ENCODE measurements around the gene FMC1. TPM values are rescaled to one million over a fixed set of nuclear protein-coding genes. Genes with fewer than 3 reads are reported as not detected.
"Not testable (repeated sequence)": the region's sequence is repeated elsewhere in the genome, so short reads cannot be mapped to it uniquely, and the experiment has no call there.

FMC1 gene
- 8.1 and 13.1 TPM in 2 replicates for total RNA-seq (2014; rRNA removed; shearing (Covaris generic))
- polyA plus RNA-seq (2015; cell fraction: cytosol; rRNA removed), result 16.3 and 17.0 TPM in 2 replicates
- polyA plus RNA-seq (2015; cell fraction: nucleus; rRNA removed), result 9.9 and 17.0 TPM in 2 replicates

- peak; percentile 88 for DNase-seq (ENCODE audit: low read depth)
Observed at GRCh38 chr7:139341058-139341775, at the start of gene FMC1. TSS of gene FMC1 (plus strand) at chr7:139341337. CDS start at chr7:139341385, 48 bp downstream.

DNA sequence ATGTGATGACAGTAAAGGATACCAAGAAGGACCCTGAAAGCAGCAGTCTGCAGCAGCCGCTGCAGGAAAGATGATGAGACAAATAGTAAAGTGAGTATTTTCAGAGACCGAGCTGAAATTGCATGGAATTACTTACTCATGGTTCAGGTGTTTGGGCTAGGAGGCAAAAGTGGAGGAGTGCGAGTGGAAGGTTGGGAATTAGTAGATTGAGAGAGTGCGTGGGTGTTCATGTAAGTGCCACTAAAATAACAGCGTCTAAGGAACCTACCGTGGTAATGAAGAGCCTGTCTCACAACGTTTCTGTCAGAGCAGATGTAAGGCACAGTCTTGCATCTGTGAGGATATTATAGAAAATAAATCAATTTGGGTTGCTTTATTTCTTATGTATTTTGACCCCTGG is 48.3 kb upstream of the FMC1 start:
- DNase-seq (ENCODE audit: low read depth), result no peak

DNA sequence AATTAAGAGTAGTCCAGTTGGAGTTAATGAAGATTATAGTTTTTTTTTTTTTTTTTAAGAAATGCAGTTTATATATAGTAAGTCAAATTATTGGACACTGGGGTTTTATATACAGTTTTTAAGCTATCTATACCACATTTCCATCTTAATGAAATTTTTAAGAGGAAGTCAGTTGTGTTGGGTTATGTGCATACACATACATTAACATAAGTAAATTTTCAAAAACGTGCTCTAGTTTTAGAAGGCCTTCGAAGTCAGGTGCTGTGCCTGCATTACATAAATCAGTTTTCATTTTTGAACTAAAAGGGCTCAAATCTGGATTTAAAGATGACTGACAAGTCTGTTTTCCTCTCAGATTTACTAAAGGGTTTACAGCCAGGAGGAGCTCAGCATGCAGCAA is 47.6 kb upstream of the FMC1 start:
- no peak for DNase-seq (ENCODE audit: low read depth)

DNA sequence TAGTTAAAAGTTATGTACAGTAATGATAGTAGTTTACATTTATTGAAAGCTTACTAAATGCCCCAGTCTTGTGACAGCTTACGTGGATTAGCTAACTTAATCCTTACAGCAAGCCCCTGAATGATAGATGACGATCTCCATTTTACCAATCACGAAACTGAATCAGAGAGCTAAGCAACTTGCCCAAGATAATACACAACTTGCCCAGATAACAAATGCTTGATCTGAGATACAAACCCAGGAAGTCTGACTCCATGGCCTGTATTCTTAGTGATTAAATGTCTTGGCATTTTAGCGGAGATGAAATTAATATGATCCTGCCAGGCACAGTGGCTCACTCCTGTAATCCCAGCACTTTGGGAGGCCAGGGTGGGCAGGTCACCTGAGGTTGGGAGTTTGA is 46.9 kb upstream of the FMC1 start:
- DNase-seq (ENCODE audit: low read depth), result no peak

- DNase-seq (ENCODE audit: low read depth), result no peak
Observed at GRCh38 chr7:139294951-139295575, 46.1 kb upstream of the FMC1 start.

DNA sequence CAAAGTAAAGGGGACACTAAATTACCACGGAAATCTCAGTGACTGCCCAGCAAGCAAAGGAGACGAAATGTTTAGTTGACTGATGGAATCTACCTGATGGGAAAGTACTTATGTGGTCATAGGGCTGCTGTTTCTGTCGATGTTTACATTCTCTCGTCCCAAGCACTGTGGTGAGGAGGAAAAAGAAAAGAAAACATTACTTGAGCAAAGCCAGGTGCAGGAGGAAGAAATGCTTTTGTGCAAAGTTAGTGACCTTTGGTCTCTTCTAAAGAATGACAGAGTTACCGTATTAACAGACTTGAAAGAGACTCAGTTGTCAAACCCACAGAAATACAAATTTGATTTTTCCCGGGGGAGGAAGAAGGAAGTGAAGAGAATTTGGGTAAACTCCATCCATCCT is 43.3 kb upstream of the FMC1 start:
- DNase-seq (ENCODE audit: low read depth), result no peak

DNA sequence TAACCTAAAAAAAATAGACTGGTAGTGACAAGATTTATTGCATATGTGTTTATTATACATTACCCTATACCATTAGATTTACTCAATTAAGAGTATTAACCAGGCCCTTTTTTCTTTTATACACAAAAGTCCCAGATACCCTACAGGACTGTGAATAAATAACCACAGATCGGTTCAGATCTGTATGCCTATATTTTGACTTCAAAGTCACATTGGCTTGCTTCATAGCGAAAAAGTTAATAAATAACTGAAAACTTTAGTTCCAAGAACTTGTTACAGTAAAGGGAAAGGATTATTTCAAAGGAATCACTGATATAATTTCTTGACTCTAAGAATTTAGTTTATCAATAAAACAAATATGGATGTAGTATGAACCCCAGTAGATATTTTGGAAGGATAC is 41.8 kb upstream of the FMC1 start:
- DNase-seq (ENCODE audit: low read depth), result no peak

GRCh38 chr7:139300390-139300789 is 40.7 kb upstream of the FMC1 start:
- DNase-seq (ENCODE audit: low read depth), result no peak

DNA sequence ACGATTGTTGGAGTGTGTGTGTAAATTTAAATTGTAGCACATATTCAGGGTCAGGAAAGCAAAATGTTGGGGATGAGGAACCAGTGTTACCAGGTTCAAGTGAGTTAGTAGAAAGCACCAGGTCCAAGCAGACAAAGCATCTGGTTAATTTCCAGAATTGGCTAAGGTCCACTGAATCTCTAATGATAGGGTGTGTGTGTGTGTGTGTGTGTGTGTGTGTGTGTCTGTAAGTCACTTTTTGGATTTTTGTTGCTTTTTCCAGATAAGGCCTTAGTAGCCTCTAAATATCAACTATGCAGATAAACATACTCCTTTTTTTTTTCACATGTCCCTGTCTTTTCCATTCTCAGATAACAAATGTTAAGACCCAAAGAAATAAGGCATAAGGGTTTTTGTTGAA is 36.6 kb upstream of the FMC1 start:
- DNase-seq (ENCODE audit: low read depth), result no peak

DNA sequence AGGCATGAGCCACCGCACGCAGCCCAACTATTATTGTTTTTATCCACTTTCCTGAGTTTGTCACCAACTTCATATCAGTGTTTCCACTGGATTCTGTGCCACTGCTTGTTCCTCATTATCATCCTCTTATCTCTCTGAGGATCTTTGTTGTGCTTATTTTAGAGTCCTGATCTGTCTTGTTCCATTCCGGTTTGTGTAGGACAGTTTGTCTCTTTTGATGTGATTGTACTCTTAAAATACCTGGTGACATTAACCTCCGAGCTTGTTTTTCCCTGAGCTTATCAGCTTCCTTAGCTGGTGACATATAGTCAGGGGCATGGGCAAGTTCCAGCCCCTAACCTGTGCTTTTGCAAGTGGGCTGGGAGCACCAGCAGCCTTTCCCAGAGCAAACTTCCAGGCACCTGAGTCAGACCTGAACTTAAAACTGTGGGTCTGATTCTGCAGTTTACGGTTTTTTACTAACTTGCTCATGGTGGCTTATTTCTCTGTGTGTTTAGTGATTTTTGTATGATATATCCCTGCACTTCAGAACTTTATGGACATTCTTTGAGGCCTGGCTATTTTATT is 23.1 kb upstream of the FMC1 start:
- DNase-seq (ENCODE audit: low read depth), result no peak

GRCh38 chr7:139321071-139321745 is 19.9 kb upstream of the FMC1 start:
- peak; percentile 23 for DNase-seq (ENCODE audit: low read depth)

DNA sequence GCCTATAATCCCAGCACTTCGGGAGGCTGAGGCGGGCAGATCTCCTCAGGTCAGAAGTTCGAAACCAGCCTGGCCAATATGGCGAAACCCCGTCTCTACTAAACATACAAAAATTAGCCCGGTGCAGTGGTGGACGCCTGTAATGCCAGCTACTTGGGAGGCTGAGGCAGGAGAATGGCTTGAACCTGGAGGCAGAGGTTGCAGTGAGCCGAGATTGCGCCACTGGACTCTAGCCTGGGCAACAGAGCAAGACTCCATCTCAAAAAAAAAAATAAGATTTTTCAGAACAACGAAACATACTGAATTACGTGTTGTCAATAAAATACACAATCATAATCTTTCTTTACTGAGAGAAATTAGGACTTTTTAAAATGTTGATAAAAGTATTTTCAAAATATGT is 16.4 kb upstream of the FMC1 start:
- DNase-seq (ENCODE audit: low read depth), result not testable (repeated sequence)

GRCh38 chr7:139328375-139328774 is 12.8 kb upstream of the FMC1 start:
- peak; percentile 76 for DNase-seq (ENCODE audit: low read depth)

DNA sequence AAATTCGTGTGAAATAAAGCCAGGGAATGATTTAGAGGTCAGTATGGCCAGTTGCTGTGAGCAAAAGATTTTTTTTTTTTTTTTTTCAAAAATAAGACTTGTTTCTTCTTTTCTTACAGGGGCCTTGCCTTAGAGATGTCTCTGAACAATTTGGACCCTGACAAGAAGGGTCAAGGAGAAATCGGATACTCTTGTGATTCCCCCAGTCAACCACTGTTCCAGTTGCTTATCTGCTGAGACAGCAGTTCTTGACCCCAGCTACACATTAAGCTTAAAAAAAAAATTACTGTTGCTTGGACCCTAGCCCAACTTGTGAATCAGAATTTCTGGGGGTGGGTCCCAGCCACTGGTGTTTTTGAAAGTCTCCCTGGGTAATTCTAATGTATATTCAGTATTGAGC is 12.0 kb upstream of the FMC1 start:
- no peak for DNase-seq (ENCODE audit: low read depth)

- DNase-seq (ENCODE audit: low read depth), result no peak
Observed at GRCh38 chr7:139330333-139331030, 10.7 kb upstream of the FMC1 start.

DNA sequence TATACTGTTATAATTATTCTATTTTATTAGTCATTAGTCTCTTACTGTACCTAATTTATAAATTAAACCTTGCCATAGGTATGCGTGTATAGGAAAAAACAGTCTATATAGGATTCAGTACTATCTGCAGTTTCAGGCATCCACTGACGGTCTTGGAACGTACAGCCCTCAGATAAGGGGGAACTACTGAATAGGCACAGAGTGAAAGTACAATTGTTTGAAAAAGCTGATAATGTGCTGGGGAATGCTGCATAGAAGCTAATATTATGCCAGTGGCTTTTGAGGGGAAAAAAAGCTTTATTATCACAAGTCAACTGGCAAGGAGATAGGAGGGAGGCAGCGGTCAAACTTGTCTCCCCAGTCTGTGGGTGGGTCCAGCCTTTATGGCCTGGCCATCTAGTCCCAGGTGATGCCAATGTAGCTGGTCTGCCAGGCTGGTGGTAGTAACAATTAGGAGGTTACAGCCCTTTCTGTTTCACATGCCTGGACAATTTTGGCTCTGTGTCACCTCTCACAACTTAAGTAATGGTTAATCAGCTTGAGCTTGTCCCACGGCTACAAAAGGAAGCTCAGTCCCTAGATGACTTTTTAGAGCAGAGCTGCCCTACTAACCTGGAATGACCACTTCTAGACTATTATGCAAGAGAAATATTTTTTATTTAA is 8.3 kb upstream of the FMC1 start:
- no peak for DNase-seq (ENCODE audit: low read depth)

- DNase-seq (ENCODE audit: low read depth), result not testable (repeated sequence)
Observed at GRCh38 chr7:139333443-139333842, 7.7 kb upstream of the FMC1 start.

- no peak for DNase-seq (ENCODE audit: low read depth)
Observed at GRCh38 chr7:139334399-139335150, 6.6 kb upstream of the FMC1 start.

GRCh38 chr7:139339025-139339424 is 2.1 kb upstream of the FMC1 start:
- DNase-seq (ENCODE audit: low read depth), result no peak

- DNase-seq (ENCODE audit: low read depth), result no peak
Observed at GRCh38 chr7:139339698-139340036, 1.5 kb upstream of the FMC1 start.
